H1 (cell line): ENCODE results near the gene PRPF39. TPM values are rescaled to one million over a fixed set of nuclear protein-coding genes. Genes with fewer than 3 reads are reported as not detected.

Source experiments
- ATF2 ChIP-seq: IDR thresholded peaks from 2 replicates; pipeline ENCODE4 v1.6.1; 2012; ENCODE audit warnings: low read length, inconsistent platforms
- ATF3 ChIP-seq: IDR thresholded peaks from 2 replicates; pipeline ENCODE4 v1.6.1; 2011; ENCODE audit warnings: low read depth, mild to moderate bottlenecking, low read length; ENCODE audit not compliant: insufficient read depth
- CEBPB ChIP-seq: IDR thresholded peaks from 2 replicates; pipeline ENCODE4 v1.6.1; 2012; ENCODE audit warnings: low read depth, low read length
- CHD1 ChIP-seq: IDR thresholded peaks from 2 replicates; pipeline ENCODE4 v1.6.1; 2012; ENCODE audit warnings: low read depth, low read length, improper control_type of control experiment
- CHD2 ChIP-seq: IDR thresholded peaks from 2 replicates; pipeline ENCODE4 v1.6.1; 2012; ENCODE audit warnings: low read length, improper control_type of control experiment
- E2F6 ChIP-seq: IDR thresholded peaks from 2 replicates; pipeline ENCODE4 v1.6.1; 2012; ENCODE audit warnings: inconsistent platforms
- EGR1 ChIP-seq: IDR thresholded peaks from 2 replicates; pipeline ENCODE4 v1.6.1; 2011; ENCODE audit warnings: low read depth, low read length, borderline replicate concordance
- GABPA ChIP-seq: IDR thresholded peaks from 2 replicates; pipeline ENCODE4 v1.6.1; 2011; ENCODE audit warnings: mild to moderate bottlenecking, low read length, moderate library complexity, borderline replicate concordance; ENCODE audit not compliant: insufficient read depth
- HDAC2 ChIP-seq, 2 experiments: fragments of 300-600 bp in 1 of 2; sonication (generic) in 1 of 2; IDR thresholded peaks; 2 replicates each; pipeline ENCODE4 v1.6.1; 2011 to 2012; ENCODE audit warnings: low read depth in 2 of 2, low read length in 2 of 2, mild to moderate bottlenecking in 2 of 2, moderate library complexity in 2 of 2, borderline replicate concordance in 1 of 2, inconsistent platforms in 1 of 2
- KDM1A ChIP-seq: fragments of 200-600, 300-600 bp; sonication (generic); IDR thresholded peaks from 2 replicates; pipeline ENCODE4 v1.7.1; 2016; ENCODE audit warnings: mild to moderate bottlenecking, low read length, borderline replicate concordance
- KDM5A ChIP-seq: fragments of 200-600 bp; IDR thresholded peaks from 2 replicates; pipeline ENCODE4 v1.7.1; 2012; ENCODE audit warnings: mild to moderate bottlenecking, low read length, inconsistent platforms, mixed read lengths
- MAFK ChIP-seq: IDR thresholded peaks from 2 replicates; pipeline ENCODE4 v1.6.1; 2012; ENCODE audit warnings: low read depth, mild to moderate bottlenecking, improper control_type of control experiment, low read length
- NRF1 ChIP-seq: IDR thresholded peaks from 2 replicates; pipeline ENCODE4 v1.6.1; 2011; ENCODE audit warnings: mild to moderate bottlenecking, low read depth, low read length, improper control_type of control experiment
- PHF8 ChIP-seq: fragments of 200-600 bp; sonication (generic); conservative IDR thresholded peaks from 2 replicates; pipeline ENCODE4 v1.7.1; 2012; ENCODE audit warnings: low read depth, mild to moderate bottlenecking, inconsistent platforms, low read length, moderate library complexity
- POLR2A ChIP-seq, 2 experiments: IDR thresholded peaks; 1 replicate in 1 of 2; 2 replicates in 1 of 2; pipeline ENCODE4 v1.6.1; 2011; ENCODE audit warnings: low read depth in 2 of 2, low read length in 2 of 2, mild to moderate bottlenecking in 2 of 2; ENCODE audit errors: control extremely low read depth in 1 of 2
- POLR2AphosphoS5 ChIP-seq: IDR thresholded peaks from 2 replicates; pipeline ENCODE4 v1.6.1; 2011; ENCODE audit warnings: low read depth, low read length
- SAP30 ChIP-seq: fragments of 300-600 bp; sonication (generic); IDR thresholded peaks from 2 replicates; pipeline ENCODE4 v1.7.1; 2012; ENCODE audit warnings: low read length, moderate library complexity, mild to moderate bottlenecking, inconsistent platforms; ENCODE audit not compliant: insufficient read depth, insufficient replicate concordance
- SIX5 ChIP-seq: IDR thresholded peaks from 2 replicates; pipeline ENCODE4 v1.6.1; 2011; ENCODE audit warnings: mild to moderate bottlenecking, low read depth, low read length
- SP2 ChIP-seq: IDR thresholded peaks from 2 replicates; pipeline ENCODE4 v1.6.1; 2012; ENCODE audit warnings: mild to moderate bottlenecking, low read length, inconsistent platforms
- SP4 ChIP-seq: IDR thresholded peaks from 2 replicates; pipeline ENCODE4 v1.6.1; 2012; ENCODE audit warnings: low read length, inconsistent platforms
- TAF7 ChIP-seq: optimal IDR thresholded peaks from 2 replicates; pipeline ENCODE3; 2011; ENCODE audit warnings: low read depth, mild to moderate bottlenecking, inconsistent platforms, low read length, moderate library complexity, borderline replicate concordance
- YY1 ChIP-seq: IDR thresholded peaks from 2 replicates; pipeline ENCODE4 v1.6.1; 2011; ENCODE audit warnings: low read depth, mild to moderate bottlenecking, low read length
- polyA plus RNA-seq, 7 experiments: library from polyadenylated mRNA; depleted of rRNA in 3 of 7; stranded (reverse) in 5 of 7; unstranded in 2 of 7; fragments of >200 nt in 5 of 7; fragments of 200-250 nt in 2 of 7; gene quantifications; 1 replicate in 5 of 7; 2 replicates in 1 of 7; 4 replicates in 1 of 7; pipeline versions ENCODE4 v1.2.1 to v1.2.3, GENCODE V29; 2011 to 2013; ENCODE audit warnings: missing spikeins in 2 of 7, mixed read lengths in 2 of 7
- total RNA-seq: library from RNA; stranded (reverse); fragmentation: NEBNext Ultra II Directional; extraction: Animal tissue kit (Norgen Biotek cat#: 25700); gene quantifications from 2 replicates; pipeline ENCODE4 v1.2.1, GENCODE V29; 2021

Gene PRPF39
- total and polyA plus RNA-seq, 2 of the 8 experiments (the other 6 are each of a cell fraction or from before 2014, with no cell fraction given) = 22.4 to 43.3 TPM

- TF ChIP-seq POLR2A (IDR thresholded peaks at IDR 0.05; ENCODE audit: control extremely low read depth in 1 of 2, low read depth in 2 of 2, low read length in 2 of 2) (peak; percentile 95 to 98), SAP30 (no peak), MAFK (no peak), HDAC2 (IDR thresholded peaks at IDR 0.05; ENCODE audit: borderline replicate concordance in 1 of 2, low read depth in 2 of 2, low read length in 2 of 2) (no peak), KDM1A (no peak), PHF8 (peak; percentile 99), ATF3 (no peak), SP2 (peak; percentile 50), SIX5 (no peak), TAF7 (peak; percentile 88), E2F6 (no peak), CHD2 (peak; percentile 81), YY1 (peak; percentile 94), ATF2 (no peak), NRF1 (no peak), SP4 (peak; percentile 83), CEBPB (no peak), KDM5A (no peak), CHD1 (peak; percentile 89), GABPA (no peak; the same call in 1 of the 2 replicates), POLR2AphosphoS5 (peak; percentile 88), EGR1 (no peak)
These were observed 50.4 kb downstream of the PRPF39 start, which contains the start of gene FKBP3 (continued) for GRCh38 chr14:45134051-45134958.
